Inferior parietal cortex (tissue), 1 donor: ENCODE measurements around the gene ZNF318.

Experiments used
- DNase-seq: peaks from one replicate; pipeline ENCODE4 v3.0.0-alpha.2; 2016; ENCODE audit errors: extremely low spot score

Gene ZNF318

DNA sequence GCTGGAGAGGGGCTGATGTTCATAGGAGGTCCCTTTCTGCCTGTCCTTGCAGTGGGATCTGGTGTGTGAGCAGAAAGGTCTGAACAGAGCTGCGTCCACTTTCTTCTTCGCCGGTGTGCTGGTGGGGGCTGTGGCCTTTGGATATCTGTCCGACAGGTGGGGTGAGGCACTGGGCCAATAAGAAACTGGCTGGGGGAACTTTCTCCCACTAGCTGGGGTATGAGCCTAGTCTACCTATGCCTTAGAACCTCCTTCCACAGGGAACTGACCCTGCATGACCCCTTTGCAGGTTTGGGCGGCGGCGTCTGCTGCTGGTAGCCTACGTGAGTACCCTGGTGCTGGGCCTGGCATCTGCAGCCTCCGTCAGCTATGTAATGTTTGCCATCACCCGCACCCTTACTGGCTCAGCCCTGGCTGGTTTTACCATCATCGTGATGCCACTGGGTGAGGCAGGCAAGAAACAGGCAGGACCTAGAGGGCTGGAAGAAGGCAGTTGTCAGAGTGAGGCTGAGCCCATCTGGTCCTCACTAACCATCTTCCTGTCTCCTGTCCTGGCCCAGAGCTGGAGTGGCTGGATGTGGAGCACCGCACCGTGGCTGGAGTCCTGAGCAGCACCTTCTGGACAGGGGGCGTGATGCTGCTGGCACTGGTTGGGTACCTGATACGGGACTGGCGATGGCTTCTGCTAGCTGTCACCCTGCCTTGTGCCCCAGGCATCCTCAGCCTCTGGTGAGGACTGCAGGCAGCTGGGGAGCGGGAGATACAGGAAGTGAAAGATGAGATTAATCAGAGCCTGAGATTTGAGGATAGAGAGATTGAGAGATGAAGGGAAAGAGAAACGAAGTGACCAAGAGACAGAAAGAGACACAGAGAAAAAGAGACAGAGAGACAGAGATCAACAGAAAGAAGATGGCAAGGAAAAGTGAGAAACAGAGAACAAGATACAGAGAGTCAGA lies 69.8 kb downstream of the ZNF318 start:
- no peak for DNase-seq

DNA sequence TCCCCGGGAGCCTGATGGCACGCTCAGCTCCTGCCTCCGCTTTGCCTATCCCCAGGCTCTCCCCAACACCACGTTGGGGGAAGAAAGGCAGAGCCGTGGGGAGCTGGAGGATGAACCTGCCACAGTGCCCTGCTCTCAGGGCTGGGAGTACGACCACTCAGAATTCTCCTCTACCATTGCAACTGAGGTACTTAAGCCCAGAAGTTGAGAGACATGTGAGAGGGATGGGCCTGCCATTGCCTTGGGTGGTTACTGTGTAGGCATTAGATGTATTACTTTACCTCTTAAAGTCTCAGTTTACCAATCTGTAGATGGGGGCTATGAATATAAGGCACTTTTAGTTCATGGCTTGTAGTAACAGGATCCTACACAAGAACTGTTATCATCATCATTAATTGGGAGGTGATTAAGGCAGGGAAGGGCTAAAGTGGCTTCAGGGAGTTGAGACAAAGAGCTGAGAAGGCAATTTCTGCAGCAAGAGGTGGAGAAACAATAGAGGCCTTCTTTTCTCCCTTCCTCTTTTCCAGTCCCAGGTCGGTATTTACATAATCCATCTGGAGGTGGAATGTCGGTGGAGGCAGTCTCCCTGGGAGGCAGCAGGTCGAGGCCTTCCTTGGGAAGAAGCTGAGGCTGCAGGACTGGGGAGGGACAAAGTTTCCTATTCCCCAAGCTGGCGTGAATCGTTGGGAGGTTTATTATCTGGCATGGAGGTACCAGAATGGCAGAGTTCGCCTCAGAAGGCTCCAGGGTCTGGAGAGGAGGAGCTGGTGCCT lies 70.7 kb downstream of the ZNF318 start:
- DNase-seq = no peak

DNA sequence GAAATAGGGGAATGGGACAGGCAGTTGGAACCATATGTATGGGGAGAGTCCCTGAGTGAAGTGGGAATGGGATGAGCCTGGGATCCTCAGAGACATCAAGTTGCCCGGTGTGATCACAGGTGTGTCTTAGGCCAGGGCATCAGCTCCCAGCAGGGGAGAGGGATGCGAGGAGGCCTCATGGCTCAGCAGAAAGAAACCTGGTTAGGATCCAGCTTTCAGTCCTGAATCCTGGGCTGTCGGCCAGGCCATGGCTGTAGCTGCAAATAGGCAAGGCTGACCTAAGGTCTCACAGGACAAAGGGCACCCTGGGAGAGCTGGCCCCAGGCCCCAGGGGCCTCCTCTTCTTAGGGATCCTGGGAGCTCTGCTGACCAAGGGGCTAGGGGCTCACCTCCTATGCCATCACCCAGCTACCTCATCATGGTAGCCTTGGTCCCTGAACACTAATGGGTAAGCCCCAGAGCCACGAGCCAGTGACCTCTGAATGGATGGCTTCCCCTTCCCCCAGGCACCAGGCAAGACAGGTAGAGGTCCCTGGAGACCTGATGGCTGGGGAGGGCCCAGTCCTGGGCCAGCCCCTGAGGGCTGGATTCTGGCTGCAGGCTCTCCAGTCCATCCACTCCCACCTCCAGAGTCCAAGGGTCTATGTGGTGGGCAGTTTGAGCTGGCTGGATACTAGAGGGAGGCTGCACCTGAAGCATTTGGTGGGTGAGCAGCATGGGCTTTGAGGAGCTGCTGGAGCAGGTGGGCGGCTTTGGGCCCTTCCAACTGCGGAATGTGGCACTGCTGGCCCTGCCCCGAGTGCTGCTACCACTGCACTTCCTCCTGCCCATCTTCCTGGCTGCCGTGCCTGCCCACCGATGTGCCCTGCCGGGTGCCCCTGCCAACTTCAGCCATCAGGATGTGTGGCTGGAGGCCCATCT lies 71.5 kb downstream of the ZNF318 start, which contains the start of gene SLC22A7:
Gene SLC22A7, plus strand, starts transcription at position 617 of the 921 bp plus-strand sequence. Its CDS starts 99 bp downstream, at position 716.
- DNase-seq = no peak

DNA sequence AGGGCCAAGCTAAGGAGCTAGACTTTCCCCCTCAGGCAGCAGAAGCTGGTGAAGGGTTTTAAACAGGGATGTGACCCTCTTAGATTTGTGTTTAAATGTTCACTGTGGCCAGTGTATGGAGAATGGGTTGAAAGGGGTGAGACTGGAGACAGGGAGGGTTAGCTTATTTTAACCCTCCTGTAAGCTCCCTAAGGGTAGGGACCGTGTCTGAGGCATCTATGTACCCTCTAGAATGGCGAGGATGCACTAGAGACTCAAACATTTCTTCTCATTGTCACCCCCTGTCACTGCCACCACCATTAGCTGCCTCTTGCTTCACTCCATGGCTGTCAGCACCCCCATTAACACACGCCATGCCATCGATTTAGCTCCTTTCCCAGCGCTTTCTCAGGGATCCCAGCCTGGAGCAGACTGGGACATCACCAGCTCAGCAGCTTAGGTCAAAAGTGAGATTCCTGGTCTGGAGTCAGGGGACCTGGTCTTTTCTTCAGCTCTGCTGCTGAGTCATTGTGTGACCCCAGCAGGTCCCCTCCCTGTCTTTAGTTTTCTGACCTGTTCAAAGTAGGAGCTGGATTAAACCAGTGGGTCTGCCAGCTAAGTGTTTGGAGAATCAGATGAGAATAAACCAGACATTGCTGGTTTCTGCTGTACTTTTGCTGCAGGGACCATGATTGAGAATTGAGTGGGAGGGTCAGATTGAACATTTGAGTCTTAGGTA lies 72.5 kb downstream of the ZNF318 start:
- DNase-seq = no peak

DNA sequence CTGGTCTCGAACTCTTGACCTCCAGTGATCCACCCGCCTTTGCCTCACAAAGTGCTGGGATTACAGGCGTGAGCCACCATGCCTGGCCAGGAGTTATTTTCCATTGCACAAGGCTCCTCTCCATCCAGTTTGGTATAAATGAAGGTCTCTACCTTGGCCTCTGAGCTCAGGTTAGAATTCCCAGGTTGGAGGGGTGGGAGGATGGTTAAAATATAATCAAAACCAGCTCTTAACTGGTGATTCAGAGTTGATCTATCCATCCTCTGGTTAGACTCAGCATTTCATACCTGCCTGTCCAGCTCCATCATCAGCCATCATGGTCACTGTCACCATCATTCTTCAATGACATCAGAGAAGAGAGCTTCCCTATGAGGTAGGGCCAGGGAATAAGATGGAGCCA lies 74.0 kb downstream of the ZNF318 start:
- DNase-seq = no peak

DNA sequence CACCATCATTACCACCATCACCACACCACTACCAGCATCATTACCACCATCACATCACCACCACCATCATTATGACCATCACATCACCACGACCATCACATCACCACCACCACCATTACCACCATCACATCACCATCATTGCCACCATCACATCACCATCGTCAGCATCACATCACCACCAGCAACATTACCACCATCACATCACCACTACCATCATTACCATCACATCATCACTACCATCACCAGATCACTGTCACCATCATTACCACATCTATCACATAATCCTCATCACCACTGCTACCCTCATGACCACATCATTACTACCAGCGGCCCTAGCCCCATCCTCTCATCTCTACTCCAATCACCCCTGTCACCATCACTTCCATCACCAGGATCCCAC lies 74.9 kb downstream of the ZNF318 start:
- no peak for DNase-seq

DNA sequence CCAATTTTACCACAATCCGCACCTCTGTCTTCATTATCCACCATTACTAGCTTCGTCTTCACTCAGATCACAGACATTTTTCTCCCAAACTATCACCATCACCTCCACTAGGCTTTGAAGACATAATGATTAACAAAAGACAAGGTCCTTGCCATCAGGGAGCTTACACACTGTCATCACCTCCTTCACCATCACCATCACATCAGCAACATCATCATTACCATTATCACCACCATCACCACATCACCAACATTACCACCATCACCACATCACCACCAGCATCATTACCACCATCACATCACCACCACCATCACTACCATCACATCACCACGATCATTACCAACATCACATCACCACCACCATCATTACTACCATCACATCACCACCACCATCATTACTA lies 75.7 kb downstream of the ZNF318 start:
- DNase-seq = no peak

DNA sequence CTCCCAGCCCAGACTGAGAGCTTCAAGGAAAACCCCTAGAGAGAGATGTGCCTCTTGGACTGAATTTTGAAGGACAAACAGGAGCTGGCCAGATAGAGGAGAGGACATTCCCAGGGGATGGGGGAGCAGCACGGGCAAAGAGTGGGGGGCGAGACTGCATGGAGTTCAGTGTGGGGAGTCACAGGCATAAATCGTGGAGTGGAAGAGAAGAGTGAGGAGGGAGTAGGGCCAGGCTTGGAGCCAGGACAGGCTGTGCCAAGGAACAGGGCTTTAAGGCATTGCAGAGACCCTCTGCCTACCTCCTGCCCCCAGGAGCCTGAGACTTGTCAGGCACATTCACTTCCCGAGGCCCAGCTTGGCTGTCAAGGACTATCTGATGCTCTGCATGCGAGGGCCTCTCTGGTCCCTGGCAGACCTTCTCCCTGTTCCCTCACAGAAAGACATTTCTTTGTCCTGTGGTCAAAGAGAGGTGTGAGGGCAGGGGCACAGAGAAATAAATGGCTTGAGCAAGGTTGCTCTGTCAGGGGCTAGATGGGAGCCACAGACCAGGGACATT lies 76.6 kb downstream of the ZNF318 start:
- DNase-seq = no peak

DNA sequence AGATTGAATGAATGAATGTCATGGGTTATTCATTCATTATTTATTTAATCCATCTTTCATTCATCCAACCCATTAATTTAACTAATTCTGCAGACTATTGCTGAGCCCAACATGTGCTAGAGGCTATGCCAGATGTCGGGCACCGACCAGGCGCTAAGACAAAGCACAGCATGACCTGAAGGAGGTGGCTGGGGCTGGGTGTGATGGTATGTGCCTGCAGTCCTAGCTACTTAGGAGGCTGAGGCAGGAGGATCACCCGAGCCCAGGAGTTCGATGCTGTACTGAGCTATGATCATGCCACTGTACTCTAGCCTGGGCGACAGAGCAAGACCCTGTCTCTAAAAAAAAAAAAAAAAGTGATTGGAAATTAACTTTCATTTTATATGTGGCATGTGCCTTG lies 77.1 kb downstream of the ZNF318 start:
- no peak for DNase-seq

DNA sequence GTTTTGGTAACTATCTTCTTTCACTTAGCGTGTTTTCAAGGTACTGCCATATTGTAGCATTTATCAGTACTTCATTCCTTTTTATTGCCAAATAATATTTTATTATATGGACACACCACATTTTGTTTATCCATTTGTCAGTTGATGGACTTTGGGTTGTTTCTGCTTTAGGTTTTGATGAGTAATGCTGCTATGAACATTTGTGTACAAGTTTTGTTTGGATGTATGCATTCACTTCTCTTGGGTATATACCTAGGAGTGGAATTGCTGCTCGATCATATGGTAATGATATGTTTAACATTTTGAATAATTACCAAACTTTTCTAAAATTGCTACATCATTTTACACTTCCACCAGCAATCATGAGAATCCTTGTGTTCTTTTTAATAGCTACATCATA lies 77.7 kb downstream of the ZNF318 start:
- DNase-seq = no peak

DNA sequence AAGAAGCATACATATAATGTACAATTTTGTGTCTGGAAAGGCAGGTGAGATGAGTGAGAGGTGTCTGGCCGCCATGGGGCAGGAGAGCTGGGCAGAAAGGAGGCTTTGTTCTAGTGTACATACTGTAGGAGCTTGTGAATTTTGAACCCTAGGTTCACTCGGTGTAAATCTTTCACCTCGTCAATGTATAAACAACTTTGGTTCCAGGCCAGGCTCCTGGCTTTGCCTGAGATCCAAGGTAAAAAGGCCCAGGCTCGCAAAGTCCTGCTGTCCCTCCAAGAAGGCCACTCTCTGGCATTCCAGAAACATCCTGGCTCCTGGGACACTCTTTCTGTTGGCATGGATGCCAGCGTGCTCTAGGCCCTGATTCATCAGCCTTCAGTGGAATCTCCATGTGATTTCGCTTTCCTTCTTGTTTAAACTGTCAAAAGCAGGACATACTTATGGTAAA lies 78.5 kb downstream of the ZNF318 start:
- no peak for DNase-seq

DNA sequence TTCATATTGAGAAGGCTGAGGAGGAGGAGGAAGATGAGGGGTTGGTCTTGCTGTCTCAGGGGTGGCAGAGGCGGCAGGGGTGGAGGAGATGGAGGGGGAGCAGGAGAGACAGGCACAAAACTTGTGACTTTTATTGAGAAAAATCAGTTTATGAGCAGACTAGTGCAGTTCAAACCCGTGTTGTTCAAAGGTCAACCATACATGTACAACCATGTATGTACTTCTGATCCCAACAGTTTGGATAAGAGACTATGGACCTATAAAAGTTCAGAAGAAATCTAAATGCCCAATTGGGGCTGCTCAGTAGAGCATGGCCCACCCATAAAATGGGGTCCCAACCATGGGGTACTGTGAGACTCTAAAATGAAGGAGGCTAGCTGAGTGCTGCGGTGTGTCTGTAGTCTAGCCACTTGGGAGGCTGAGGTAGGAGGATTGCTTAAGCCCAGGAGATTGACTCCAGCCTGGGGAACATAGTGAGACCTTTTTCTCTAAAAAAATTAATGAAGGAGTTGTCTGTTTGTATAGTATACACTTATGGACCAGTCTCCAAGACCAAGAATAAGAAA lies 79.0 kb downstream of the ZNF318 start:
- no peak for DNase-seq

DNA sequence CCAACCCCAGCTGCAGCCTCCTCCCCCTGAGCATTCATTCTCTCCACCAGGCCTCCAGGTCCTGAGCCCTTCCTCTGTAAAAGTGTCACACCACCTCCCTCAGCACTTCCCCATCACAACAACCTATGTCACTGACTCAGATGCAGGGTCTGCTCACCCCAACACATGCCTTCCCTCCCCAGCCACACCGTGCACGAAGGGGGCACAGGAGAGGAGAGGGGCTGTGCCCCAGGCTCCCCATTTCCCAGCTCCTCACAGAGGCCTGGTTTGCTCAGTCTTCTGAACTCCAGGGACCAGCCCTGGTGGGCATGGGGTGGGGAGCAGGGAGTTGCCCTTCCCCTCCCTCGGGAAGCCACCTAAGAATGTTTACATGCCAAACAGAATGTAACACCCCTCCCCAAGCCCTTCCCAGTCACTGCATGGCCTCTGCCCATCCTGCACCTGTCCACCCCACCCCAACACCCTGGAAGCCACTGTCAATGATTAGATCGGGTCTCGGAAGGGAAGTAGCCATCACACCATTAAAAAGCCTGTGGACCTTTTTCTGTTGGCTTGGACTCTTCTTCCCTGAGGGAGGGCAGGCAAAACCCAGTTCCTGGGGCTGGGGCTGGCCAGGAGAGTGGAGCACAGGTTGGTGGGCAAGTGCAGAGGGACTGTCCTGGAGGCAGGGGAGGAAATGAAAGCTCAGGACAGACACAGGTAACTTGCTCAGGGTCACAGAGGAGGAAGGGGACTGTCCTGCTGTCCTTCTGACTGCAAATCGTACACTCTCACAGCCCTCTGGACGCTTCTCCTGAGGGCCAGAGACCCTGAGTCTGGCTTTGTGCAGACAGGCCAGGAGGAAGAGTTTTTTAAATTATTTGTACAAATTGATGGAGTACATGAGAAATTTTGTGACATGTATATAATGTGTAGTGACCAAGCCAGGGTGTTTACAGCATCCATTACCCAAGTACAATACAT lies 81.4 kb downstream of the ZNF318 start:
- DNase-seq = no peak

DNA sequence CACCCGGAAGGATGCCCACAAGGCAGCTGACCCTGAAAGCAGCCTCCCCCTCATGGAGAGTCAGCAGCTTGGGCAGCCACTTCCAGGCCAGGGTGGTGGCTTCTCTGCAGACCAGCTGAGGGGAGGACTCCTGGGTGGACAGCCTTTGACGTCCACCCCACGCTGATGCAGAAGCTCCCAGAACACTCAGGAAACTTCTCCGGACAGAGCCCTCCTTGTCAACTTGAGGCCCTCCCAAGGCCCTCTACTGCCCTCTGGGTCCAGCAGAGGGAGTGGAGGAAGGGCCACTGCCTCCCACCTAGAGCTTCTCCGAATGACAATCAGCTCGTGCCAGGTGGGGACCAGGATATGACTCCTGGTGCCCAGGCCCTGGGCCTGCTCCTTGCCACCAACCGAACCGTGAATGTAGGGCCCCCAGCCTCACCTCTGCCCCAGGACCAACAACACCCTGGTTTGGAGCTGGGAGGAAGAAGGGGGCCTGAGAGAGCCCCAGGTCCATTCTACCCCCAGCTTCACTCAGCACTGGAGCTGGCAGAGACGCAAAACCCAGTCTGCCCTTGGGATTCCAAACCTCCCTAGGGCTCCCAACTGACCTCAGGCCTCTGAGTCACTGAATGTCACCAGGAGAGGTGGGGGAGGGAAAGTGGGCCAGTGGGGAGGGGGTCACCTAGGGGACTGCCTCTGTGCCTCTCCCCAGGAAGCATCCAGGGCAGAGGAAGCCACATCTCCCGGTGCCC lies 82.3 kb downstream of the ZNF318 start:
- DNase-seq = no peak

DNA sequence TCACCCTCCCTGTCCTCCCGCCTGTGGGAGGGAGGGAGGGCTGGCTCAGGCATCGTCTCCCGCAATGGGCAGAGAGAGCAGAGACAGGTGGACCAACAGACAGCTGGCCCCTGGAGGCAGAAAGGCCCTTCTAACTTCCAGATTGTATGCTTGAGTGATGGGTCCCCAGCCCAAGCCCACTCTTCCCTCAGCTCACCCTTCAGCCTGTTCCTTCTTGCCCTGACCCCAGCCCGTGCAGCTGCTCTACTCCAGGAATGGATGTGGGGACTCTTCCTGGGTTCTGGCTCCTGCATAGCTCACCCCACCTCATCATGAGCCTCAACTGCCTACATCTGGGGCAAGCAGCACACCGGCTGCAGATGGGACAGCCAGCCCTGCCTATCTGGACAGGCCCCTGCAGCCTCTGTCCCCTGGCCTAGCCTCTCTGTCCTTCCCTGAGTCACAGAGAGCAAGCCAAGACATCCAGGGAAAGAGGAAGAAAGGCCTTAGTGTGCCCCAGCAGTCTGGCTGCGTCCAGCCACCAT lies 82.9 kb downstream of the ZNF318 start:
- no peak for DNase-seq
